GM04503 (cell line): ENCODE data around the gene TAF3.
A peak's percentile ranks its signal among the peaks of the same experiment; 100 is the strongest.
"Not testable (repeated sequence)": the region's sequence is repeated elsewhere in the genome, so short reads cannot be mapped to it uniquely, and the experiment has no call there.

Source experiments
- DNase-seq: peaks from one replicate; pipeline ENCODE4 v3.0.0-alpha.2; 2012; ENCODE audit warnings: low read depth

TAF3 gene, protein sequence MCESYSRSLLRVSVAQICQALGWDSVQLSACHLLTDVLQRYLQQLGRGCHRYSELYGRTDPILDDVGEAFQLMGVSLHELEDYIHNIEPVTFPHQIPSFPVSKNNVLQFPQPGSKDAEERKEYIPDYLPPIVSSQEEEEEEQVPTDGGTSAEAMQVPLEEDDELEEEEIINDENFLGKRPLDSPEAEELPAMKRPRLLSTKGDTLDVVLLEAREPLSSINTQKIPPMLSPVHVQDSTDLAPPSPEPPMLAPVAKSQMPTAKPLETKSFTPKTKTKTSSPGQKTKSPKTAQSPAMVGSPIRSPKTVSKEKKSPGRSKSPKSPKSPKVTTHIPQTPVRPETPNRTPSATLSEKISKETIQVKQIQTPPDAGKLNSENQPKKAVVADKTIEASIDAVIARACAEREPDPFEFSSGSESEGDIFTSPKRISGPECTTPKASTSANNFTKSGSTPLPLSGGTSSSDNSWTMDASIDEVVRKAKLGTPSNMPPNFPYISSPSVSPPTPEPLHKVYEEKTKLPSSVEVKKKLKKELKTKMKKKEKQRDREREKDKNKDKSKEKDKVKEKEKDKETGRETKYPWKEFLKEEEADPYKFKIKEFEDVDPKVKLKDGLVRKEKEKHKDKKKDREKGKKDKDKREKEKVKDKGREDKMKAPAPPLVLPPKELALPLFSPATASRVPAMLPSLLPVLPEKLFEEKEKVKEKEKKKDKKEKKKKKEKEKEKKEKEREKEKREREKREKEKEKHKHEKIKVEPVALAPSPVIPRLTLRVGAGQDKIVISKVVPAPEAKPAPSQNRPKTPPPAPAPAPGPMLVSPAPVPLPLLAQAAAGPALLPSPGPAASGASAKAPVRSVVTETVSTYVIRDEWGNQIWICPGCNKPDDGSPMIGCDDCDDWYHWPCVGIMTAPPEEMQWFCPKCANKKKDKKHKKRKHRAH

DNA sequence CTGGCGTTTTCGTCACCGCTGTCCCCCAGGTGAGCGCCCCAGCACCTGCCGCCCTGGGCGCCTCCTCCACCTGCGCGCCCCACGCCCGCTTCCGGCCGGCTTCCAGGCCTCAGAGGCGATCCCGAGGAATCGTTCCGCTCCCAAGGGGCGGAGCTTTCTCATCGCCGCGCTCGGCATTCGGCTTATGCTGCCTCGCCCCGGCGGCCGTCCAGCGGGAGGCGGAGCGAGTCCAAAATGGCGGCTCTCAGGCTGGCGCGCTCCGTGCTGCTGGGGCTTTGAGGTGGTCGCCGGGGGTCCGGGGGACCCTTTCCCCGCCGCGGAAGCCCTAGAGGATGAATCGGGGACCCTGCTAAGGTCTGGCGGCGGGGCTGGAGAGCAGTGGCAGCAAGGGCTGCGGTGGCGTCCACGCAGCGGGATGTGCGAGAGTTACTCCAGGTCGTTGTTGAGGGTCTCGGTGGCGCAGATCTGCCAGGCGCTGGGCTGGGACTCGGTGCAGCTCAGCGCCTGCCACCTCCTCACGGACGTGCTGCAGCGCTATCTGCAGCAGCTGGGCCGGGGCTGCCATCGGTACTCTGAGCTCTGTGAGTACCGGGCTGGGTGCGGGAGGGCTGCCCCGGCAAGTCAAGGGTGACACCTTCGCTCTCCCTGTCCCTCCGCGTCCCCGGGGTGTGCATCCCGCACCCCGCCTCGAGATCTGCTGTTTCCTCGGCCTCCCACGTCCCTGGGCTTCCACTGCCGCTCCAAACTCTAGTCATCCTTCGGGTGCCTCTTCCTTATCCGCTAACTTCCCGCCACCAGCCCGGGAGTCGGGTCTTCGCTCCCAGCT lies at the start of gene TAF3:
Gene TAF3 (plus strand): TSS at position 211 of the 826 bp plus-strand sequence. CDS start 205 bp downstream, at position 416.
- no peak for DNase-seq

DNA sequence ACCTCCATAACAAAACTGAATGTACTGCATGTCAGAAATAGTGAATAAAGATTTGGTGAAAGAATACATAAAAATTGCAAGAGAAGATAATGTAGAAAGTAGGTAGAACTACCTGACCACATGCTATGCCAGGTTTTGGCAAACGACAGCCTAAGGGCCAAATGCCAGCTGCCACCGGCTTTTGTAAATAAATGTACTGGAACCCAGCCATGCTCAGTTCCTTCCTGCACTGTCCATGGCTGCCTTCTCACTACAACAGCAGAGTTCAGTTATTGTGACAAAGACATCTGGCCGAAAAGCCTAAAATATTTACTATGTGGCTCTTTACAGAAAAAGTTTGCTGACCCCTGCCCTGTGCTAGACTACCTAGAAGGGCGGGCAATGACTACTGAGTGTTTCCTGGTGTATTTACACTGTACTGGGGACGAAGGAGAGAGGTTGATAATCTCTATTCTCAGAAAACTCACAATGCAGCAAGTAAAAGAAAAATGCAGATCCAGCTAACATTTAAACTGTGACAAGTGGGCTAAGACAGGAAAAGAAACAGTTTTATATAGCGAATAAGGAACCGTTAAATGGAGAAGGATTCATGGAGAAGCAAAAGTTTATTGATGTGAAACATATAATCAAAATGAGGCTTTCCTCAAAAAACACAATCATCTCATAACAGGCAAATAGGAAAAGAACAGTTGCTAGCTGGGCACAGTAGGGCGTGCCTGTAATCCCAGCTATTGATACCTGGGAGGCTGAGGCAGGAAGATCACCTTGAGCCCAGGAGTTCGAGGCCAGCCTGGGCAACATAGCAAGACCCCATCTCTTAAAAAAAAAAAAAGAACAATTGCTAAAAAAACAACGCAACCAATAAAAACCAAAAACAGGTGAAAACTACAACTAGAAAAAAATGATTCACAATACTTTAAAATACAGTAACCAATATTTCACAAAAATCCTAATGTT lies 44.2 kb upstream of the TAF3 start:
- no peak for DNase-seq

DNA sequence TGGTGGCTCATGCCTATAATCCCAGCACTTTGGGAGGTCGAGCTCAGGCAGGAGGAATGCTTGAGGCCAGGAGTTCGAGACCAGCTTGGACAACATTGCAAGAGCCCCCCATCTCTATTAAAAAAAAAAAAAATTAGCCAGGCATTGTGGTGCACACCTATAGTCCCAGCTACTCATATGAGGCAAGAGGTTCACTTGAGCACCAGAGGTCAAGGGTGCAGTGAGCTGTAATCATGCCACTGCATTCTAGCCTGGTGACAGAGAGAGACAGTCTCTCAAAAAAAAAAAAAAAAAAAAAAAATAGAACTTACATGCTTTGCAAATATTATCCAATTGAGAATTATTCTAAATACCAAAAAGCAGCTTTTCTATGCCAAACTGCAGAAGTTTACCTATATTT lies 41.5 kb upstream of the TAF3 start:
- no peak for DNase-seq

DNA sequence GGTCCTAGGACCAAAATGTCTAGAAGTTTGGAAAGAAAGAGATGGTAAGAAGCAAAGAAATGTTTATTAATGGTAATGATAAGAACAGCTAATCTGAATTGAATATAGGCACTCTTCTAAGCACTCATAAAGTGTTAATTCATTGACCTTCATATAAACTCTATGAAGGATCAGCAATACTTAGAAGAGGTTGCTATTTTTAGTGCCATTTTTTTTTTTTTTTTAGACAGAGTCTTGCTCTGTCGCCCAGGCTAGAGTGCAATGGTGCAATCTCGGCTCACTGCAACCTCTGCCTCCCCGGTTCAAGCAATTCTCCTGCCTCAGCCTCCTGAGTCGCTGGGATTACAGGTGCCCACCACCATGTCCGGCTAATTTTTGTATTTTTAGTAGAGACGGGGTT lies 36.1 kb upstream of the TAF3 start:
- DNase-seq = not testable (repeated sequence)

DNA sequence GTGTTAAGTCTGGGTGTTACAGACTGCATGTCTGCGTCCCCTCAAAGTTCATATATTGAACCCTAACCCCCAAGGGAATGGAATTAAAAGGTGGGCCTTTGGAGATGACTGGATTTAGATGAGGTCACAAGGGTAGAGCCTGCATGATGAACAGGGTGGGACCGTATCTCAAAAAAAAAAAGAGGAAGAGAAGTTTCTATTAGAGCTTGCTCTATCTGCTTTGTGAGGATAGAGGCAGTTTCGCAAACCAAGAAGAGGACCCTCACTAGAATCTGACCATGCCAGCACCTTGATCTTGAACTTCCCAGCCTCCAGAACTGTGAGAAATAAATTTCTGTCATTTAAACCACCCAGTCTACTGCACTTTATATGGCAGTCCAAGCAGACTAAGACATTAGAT lies 31.9 kb upstream of the TAF3 start:
- no peak for DNase-seq

DNA sequence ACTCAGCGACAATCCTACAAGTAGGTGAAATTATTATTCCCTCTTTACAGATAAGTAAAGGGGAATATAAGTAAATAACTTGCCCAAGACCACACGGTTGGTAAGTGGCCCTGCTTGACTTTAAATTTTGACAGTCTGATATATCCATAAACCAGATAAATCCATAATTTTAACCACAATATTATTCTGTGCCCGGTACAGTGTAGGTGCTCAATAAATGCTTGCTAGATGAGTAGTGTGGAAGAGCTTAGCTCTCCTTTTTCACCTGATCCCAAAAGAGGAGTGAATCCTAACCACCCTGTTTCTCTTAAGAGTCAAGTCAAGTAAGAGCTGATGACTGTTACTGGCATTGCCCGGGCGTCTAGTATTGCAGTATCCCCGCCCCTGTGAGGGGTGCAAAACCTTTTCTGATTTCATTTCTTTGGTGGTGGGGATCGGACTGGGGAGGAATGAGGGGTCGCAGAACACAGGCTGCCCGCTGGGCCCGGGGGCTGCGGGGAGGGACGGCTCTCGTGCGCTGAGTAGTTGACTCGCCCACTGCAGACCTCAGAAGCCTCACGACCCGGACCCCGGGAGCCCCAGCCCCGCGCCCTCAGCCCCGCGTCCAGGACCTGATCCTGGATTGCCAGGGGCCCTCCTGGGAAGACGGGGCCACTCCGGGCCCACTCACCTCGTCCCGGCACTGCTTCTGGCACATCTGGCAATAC lies 31.0 kb upstream of the TAF3 start:
- DNase-seq = no peak

DNA sequence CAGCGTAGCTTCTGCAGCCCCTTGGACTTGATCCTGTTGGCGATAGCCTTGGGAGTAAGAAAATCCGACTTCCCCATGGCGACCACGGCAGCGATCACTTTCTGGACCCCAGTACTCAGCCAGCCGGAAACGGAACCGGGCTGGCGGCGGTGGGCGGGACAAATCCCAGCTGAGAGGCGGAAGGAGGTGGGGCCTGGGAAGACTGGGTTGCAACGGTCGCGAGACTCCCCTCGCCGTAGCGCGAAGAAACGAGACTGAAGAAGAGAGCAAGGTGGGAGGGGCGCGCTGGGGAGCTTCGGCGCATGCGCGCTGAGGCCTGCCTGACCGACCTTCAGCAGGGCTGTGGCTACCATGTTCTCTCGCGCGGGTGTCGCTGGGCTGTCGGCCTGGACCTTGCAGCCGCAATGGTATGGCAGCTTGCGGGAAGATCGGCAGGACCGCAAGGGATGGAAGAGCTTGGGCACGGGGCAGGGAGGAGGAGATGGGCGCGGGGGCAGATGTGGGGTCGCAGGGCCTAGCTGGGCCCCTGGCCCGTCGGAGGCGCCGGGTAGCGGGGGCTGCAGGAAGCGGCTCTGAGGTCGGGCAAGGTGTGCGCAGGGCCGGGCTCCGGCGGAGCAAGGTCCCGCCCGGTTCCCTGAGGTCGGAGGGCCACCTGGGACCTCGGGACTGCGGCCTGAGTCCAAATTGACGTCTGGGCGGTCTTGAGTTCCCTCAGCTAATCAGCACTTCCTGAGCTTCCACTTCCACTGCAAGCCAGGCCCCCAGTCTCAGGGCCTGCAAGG lies 30.3 kb upstream of the TAF3 start, which contains the start of the genes ATP5F1C and KIN:
Gene ATP5F1C (plus strand): TSS at position 321 of the 782 bp plus-strand sequence. CDS start 31 bp downstream, at position 352.
Gene KIN (minus strand): TSS at position 137 of the 782 bp plus-strand sequence. CDS start 60 bp downstream, at position 77.
- DNase-seq = peak; percentile 71

DNA sequence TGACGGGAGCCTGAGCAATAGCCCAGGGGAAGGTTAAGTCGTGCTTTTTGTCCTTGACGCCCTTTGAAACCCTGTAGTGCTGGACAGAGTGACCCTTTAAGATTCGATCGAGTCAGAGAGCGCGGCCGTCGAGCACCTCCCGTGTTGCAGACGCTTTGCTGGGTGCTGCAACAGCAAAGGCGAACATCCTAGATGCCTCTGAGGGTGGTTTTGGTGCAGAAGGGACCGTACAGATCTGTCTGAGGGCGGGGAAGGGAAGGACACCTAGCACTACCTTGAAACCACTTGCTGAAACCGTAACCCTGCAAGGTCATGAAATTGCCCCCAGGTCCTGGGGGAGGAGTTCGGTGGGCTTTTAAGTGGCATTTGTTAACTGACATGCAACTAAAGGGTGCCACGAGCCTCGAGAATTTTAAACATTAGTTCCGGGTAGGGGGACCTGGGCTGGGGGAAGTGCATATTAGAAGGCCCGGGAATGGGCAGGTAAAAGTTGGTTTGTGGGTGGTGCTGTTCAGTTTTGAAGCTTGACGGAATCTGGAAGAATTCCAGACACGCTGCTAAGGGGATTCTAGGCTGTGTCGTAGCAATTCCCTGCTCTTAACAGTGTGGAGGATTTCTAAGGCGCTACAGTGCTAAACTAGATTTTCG lies 29.5 kb upstream of the TAF3 start:
- peak; percentile 4 for DNase-seq

DNA sequence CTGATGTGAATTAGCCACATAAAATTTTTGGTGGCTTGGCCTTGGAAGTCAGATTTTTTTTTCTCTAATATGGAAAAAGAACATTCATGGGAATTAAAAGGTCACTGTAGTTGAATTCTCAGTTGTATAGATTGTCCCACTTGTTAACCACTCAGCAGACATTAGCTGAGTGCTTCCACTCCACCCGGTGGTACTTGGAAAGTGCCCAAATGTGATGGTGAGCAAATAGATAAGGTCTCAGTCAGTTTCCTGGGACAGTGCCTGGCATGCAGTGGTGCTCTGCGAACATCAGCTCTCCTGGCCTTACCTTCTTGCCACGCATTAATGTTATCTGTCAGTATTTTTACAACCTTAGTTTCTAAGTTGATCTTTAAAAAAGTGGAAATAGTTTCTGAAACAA lies 28.9 kb upstream of the TAF3 start:
- no peak for DNase-seq

DNA sequence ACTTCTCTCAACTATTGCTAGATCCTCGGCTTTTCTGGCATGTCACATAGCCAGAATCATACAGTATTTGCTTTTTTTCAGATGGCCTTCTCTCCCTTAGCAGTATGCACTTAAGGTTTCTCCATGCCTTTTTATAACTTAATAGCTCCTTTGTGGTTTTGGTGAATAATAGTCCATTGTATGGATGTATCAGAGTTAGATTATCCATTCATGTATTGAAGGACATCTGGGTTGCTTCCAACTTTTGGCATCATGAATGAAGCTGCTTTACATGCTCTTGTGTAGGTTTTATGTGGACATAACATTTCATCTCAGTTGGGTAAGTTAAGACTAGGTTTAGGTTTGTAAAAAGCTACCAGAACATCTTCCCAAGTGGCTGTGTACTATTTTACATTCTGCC lies 25.8 kb upstream of the TAF3 start:
- DNase-seq = no peak

DNA sequence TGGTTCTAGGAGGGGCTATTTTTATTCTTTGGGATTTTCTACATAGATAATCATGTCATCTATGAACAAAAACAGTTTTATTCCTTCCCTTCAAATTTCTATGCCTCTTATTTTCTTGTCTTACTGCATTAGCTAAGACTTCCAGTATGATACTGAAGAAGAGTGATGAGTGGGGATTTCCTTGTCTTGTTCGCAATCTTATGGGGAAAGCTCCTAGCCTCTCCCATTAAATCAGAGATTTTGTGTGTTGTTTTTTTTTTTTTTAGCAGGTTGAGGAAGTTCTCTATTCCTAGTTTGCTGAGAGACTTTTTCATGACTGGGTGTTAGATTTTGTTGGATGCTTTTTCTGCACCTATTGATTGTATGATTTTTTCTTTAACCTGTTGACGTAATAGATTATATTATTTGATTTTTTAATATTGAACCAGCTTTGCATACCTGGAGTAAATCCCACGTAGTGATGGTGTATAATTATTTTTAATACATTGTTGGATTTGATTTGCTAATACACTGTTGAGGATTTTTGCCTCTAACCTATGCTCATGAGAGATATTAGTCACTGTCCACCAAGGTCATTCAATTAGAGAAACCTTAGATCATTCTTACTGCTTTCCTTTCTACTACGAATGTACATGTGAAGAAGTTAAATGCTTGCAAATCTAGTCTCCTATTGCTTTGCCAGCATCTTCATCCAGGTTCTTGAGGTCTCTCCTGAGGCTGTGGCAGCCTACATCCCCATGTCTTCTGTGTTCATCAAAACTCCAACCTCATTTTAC lies 23.9 kb upstream of the TAF3 start:
- no peak for DNase-seq

DNA sequence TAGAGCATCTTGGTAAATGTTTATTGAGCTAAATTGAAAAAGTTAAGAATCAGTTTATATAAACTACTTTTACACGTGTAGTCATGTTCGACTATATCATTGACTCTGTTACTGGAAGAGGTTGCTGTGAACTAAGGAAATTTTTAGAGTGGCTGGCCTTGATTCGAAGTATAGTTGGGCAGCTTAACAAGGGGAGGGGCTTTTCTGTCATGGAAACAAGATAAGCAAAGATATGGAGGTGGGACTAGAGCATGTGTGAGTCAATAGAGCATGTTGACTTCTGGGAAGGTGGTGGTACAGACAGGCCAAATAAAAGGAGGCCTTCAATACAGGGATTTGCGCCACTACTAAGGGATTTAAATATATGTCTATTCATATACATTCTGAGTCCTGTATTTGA lies 22.7 kb upstream of the TAF3 start:
- no peak for DNase-seq

DNA sequence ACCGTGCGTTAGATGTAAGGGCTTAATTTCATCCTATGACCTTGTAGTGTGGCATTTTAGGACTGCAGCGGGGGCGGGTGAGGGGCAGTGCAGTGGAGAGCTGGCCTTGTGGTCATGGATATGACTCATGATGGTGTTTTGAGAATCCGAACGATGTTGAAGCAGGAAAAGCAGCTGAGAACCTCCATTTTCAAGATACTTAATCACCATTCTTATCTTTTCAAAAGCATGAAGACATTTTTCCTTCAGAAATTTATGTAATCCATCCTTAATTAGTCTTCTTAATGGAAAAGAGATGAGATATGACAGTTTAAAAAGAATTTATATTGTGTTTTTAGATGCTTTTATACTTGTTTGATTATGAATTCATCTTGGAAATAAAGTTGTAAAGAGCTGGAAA lies 20.7 kb upstream of the TAF3 start:
- DNase-seq = peak; percentile 62

DNA sequence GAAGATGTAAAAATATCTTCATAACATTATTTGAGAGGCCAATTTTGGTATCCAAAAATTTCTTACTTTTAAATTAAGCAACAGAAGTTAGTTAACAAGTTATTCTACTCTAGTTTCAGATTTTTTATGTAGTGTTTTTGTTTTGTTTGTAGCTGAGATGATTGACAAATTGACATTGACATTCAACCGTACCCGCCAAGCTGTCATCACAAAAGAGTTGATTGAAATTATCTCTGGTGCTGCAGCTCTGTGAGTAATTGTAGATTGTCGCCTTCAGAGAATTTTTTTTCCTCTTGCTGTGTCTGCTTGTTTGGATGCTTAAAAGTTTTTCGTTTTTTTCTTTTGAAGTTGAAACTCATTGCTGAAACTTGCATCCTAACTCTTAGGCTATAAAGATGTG lies 15.7 kb upstream of the TAF3 start:
- no peak for DNase-seq

DNA sequence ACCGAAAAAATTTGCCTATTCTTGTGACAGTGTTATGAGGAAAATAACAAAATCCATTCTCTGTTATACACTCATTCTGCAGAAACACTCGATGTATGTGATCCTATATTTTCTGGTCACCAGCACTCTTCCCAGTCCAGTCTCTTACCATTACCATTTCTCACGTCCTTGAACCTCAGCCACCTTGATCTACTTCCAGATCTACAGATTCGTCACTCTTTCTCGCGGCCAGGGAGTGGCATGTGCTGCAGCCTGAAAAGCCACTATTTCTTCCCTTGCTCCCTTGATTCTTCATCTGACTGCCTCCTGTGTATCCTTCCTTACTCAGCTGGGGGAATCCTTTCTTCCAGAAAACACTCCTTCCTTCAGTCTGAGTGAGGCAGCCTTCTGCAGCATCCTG lies 14.1 kb upstream of the TAF3 start:
- DNase-seq = no peak

DNA sequence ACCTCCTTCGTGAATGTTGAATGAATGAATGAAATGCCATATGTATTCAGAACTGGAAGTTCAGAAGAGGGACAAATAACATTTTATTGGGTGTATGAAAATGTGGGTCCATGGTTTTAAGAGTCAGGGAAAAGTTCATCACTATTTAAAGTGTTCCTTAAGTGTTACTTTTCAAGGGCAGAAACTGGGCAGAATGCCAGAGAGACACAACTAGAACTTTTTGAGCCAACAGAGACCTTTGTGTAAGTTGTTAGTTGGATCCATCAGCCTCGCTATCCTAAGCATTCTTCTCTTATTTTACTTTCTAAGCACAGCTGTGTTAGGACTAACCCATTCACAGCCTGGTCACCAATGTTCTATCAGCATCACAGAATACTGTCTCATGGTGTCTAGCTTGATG lies 13.6 kb upstream of the TAF3 start:
- DNase-seq = no peak

DNA sequence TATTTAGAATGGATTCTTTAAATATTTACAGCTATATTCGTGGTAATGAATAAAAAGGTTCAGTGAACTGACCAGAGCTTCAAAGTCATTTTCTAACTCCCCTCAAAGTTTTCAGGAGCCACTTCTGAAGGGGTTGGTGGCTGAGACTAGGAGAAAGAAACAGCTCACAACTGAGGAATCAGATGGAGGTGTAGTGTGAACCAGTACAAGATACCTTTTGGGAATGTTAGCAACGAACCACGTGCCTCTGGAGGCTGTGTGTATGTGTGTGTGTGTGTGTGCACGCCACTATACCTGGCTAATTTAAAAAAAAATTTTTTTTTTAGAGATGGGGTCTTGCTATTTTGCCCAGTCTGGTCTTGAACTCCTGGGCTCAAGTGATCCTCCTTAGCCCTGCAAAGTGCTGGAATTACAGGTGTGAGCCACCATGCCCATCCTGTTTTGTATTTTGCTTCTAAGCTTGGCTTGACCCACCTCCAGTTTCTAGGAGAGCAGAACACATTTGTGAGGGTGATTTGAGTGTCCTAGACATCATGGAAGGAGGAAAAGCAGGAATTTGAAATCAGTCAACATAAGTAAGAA lies 9.5 kb upstream of the TAF3 start:
- DNase-seq = no peak

DNA sequence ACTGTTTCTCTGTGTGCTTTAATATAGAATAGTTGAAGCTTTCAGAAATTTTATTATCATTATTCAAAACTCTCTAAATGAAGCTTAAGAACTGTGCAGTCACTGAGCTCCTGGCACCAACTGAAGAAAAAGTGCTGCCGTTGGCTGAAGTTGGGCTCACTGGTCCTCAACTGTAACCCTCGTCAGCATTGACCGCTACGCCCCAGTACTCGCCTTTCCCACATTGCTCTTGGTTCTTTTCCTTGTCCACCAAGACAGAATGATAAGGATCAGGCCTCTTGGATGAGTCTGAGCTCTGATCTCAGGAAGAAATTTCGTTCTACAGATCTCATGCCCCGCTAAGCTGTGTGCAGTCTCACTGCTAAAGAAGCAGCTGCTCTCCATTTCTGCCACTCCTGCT lies 7.9 kb upstream of the TAF3 start:
- DNase-seq = no peak
